ENCODE measurements around the gene SIRPA. TPM values are rescaled to one million over a fixed set of nuclear protein-coding genes. Genes with fewer than 3 reads are reported as not detected.

SIRPA gene
- total RNA-seq, 1 experiment from 2014 or later: 0.30 TPM

- no peaks in the 10 kb centered on the region for H3K9me2 ChIP-seq (replicated peaks; ENCODE audit: insufficient read depth, low read length)
- no peaks in the 10 kb centered on the region for H3K4me1 ChIP-seq (ENCODE audit: low read length)
- H3K79me2 ChIP-seq (ENCODE audit: low read length): no peaks in the 10 kb centered on the region
- H3K27ac ChIP-seq (ENCODE audit: low read length): no peak overlapping the region
- H3K27me3 ChIP-seq (ENCODE audit: low read length): no peaks in the 10 kb centered on the region
- H3K36me3 ChIP-seq (ENCODE audit: insufficient read depth, low read length): no peaks in the 10 kb centered on the region
- no peak overlapping the region for H2AFZ ChIP-seq (ENCODE audit: low read length)
- DNase-seq: no peak
- no peak overlapping the region for H3K9ac ChIP-seq (ENCODE audit: low read length)
- H3K4me2 ChIP-seq (ENCODE audit: low read depth, low read length, poor library complexity, severe bottlenecking): no peak overlapping the region
- 0 out of 2 replicates have a peak, but pooled peaks cover 5% of the 10 kb centered on the region for H4K20me1 ChIP-seq (ENCODE audit: insufficient read depth, low read depth, low read length)
- H3K9me3 ChIP-seq (ENCODE audit: low read length): no peaks in the 10 kb centered on the region
- no peak overlapping the region for H3K4me3 ChIP-seq (ENCODE audit: low read length)
Measured at GRCh38 chr20:1926237-1926636, 31.0 kb downstream of the SIRPA start.

DNA sequence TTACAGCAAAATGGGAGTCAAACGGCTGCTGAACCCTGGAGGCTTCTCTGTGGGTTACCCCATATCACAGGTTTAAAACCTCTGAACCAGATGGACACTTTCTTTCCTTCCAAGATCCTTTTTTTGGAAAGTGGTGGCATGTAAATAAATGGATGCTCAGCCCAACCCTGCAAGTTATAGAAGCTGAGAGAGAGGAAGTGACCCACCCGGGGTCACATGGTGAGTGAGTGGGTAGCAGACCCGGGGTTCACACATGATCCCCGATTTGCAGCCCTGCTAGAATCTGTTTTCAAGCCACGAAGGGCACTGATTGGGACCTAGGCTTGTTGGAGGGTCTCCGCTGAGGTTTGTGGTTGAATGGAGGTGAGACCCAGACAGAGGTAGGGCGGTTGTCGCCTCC lies 32.0 kb downstream of the SIRPA start:
- Histone ChIP-seq H4K20me1 (ENCODE audit: insufficient read depth, low read depth, low read length) (0 out of 2 replicates have a peak, but pooled peaks cover 5% of the 10 kb centered on the region), H3K27ac (ENCODE audit: low read length) (no peak overlapping the region), H3K79me2 (ENCODE audit: low read length) (no peaks in the 10 kb centered on the region), H3K4me2 (ENCODE audit: low read depth, low read length, poor library complexity, severe bottlenecking) (no peak overlapping the region), H3K9me3 (ENCODE audit: low read length) (no peaks in the 10 kb centered on the region), H3K36me3 (ENCODE audit: insufficient read depth, low read length) (no peaks in the 10 kb centered on the region), H3K9me2 (replicated peaks; ENCODE audit: insufficient read depth, low read length) (no peaks in the 10 kb centered on the region), H3K4me1 (ENCODE audit: low read length) (no peaks in the 10 kb centered on the region), H2AFZ (ENCODE audit: low read length) (no peak overlapping the region), H3K9ac (ENCODE audit: low read length) (no peak overlapping the region), H3K4me3 (ENCODE audit: low read length) (no peak overlapping the region), H3K27me3 (ENCODE audit: low read length) (no peaks in the 10 kb centered on the region)
- DNase-seq: no peak

DNA sequence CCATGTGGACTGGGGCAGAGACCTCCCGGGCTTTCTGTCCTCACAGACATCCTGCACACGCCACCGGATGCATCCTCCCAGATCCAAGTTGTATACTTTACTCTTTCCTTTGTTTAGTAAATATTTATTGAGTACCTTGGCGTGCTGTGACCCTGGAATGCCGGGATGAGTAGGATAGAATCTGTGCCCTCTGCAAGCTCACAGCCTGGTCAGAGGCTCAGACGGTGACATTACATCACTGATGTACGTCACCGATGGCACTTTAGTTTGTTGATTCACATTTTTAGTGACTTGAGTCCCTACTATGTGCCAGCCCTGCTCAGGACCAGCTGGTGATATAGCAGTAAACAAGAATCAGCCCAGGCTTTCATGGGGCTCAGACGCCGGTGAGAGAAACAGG lies 32.9 kb downstream of the SIRPA start:
- no peaks in the 10 kb centered on the region for H3K79me2 ChIP-seq (ENCODE audit: low read length)
- H3K4me1 ChIP-seq (ENCODE audit: low read length): no peaks in the 10 kb centered on the region
- no peaks in the 10 kb centered on the region for H3K36me3 ChIP-seq (ENCODE audit: insufficient read depth, low read length)
- H3K9me3 ChIP-seq (ENCODE audit: low read length): no peaks in the 10 kb centered on the region
- 0 out of 2 replicates have a peak, but pooled peaks cover 5% of the 10 kb centered on the region for H4K20me1 ChIP-seq (ENCODE audit: insufficient read depth, low read depth, low read length)
- no peak overlapping the region for H3K27ac ChIP-seq (ENCODE audit: low read length)
- H3K4me3 ChIP-seq (ENCODE audit: low read length): no peak overlapping the region
- DNase-seq: no peak
- H3K27me3 ChIP-seq (ENCODE audit: low read length): no peaks in the 10 kb centered on the region
- H3K9ac ChIP-seq (ENCODE audit: low read length): no peak overlapping the region
- no peaks in the 10 kb centered on the region for H3K9me2 ChIP-seq (replicated peaks; ENCODE audit: insufficient read depth, low read length)
- H3K4me2 ChIP-seq (ENCODE audit: low read depth, low read length, poor library complexity, severe bottlenecking): no peak overlapping the region
- no peak overlapping the region for H2AFZ ChIP-seq (ENCODE audit: low read length)

- H3K9ac ChIP-seq (ENCODE audit: low read length): no peak overlapping the region
- no peak overlapping the region for H3K27ac ChIP-seq (ENCODE audit: low read length)
- H3K27me3 ChIP-seq (ENCODE audit: low read length): no peaks in the 10 kb centered on the region
- no peaks in the 10 kb centered on the region for H3K9me3 ChIP-seq (ENCODE audit: low read length)
- H2AFZ ChIP-seq (ENCODE audit: low read length): no peak overlapping the region
- H4K20me1 ChIP-seq (ENCODE audit: insufficient read depth, low read depth, low read length): 0 out of 2 replicates have a peak, but pooled peaks cover 5% of the 10 kb centered on the region
- H3K36me3 ChIP-seq (ENCODE audit: insufficient read depth, low read length): no peaks in the 10 kb centered on the region
- H3K79me2 ChIP-seq (ENCODE audit: low read length): no peaks in the 10 kb centered on the region
- no peak for DNase-seq
- no peaks in the 10 kb centered on the region for H3K9me2 ChIP-seq (replicated peaks; ENCODE audit: insufficient read depth, low read length)
- no peaks in the 10 kb centered on the region for H3K4me1 ChIP-seq (ENCODE audit: low read length)
- no peak overlapping the region for H3K4me3 ChIP-seq (ENCODE audit: low read length)
- H3K4me2 ChIP-seq (ENCODE audit: low read depth, low read length, poor library complexity, severe bottlenecking): no peak overlapping the region
Measured at GRCh38 chr20:1928782-1929181, 33.6 kb downstream of the SIRPA start.

DNA sequence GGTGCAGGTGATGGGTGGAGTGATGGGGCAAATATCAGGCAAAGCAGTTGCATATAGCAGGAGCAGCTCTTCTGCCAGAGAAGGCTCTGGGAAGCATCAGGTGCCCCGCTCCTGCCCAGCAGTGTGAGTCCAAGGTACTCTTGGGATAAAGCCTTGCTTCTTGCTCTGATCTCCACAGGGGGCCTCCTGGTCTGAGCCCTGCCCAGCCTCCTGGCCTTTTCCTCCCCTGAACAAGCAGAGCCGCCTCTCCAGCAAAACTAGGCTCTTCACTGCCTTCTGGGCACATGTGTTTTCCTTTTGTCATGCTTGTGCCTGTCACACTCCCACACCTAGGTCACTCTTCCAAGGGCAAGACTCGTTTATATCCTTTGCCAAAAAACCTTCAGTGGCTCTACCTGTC lies 34.3 kb downstream of the SIRPA start:
- Histone ChIP-seq H3K9me3 (ENCODE audit: low read length) (no peaks in the 10 kb centered on the region), H3K4me2 (ENCODE audit: low read depth, low read length, poor library complexity, severe bottlenecking) (no peak overlapping the region), H2AFZ (ENCODE audit: low read length) (no peak overlapping the region), H3K36me3 (ENCODE audit: insufficient read depth, low read length) (no peaks in the 10 kb centered on the region), H3K79me2 (ENCODE audit: low read length) (no peaks in the 10 kb centered on the region), H4K20me1 (ENCODE audit: insufficient read depth, low read depth, low read length) (0 out of 2 replicates have a peak, but pooled peaks cover 5% of the 10 kb centered on the region), H3K4me1 (ENCODE audit: low read length) (no peaks in the 10 kb centered on the region), H3K9me2 (replicated peaks; ENCODE audit: insufficient read depth, low read length) (no peaks in the 10 kb centered on the region), H3K4me3 (ENCODE audit: low read length) (no peak overlapping the region), H3K27ac (ENCODE audit: low read length) (no peak overlapping the region), H3K9ac (ENCODE audit: low read length) (no peak overlapping the region), H3K27me3 (ENCODE audit: low read length) (no peaks in the 10 kb centered on the region)
- no peak for DNase-seq

GRCh38 chr20:1930165-1930564 lies 35.0 kb downstream of the SIRPA start:
- Histone ChIP-seq H3K4me3 (ENCODE audit: low read length) (no peak overlapping the region), H3K9me3 (ENCODE audit: low read length) (no peaks in the 10 kb centered on the region), H3K9ac (ENCODE audit: low read length) (no peak overlapping the region), H4K20me1 (ENCODE audit: insufficient read depth, low read depth, low read length) (0 out of 2 replicates have a peak, but pooled peaks cover 5% of the 10 kb centered on the region), H3K27me3 (ENCODE audit: low read length) (no peaks in the 10 kb centered on the region), H3K36me3 (ENCODE audit: insufficient read depth, low read length) (no peaks in the 10 kb centered on the region), H3K4me2 (ENCODE audit: low read depth, low read length, poor library complexity, severe bottlenecking) (no peak overlapping the region), H3K9me2 (replicated peaks; ENCODE audit: insufficient read depth, low read length) (no peaks in the 10 kb centered on the region), H3K79me2 (ENCODE audit: low read length) (no peaks in the 10 kb centered on the region), H2AFZ (ENCODE audit: low read length) (no peak overlapping the region), H3K27ac (ENCODE audit: low read length) (no peak overlapping the region), H3K4me1 (ENCODE audit: low read length) (no peaks in the 10 kb centered on the region)
- DNase-seq: no peak

- H3K79me2 ChIP-seq (ENCODE audit: low read length): no peaks in the 10 kb centered on the region
- H3K4me3 ChIP-seq (ENCODE audit: low read length): no peak overlapping the region
- no peaks in the 10 kb centered on the region for H3K9me2 ChIP-seq (replicated peaks; ENCODE audit: insufficient read depth, low read length)
- H3K27ac ChIP-seq (ENCODE audit: low read length): no peak overlapping the region
- H3K4me1 ChIP-seq (ENCODE audit: low read length): no peaks in the 10 kb centered on the region
- no peak overlapping the region for H3K4me2 ChIP-seq (ENCODE audit: low read depth, low read length, poor library complexity, severe bottlenecking)
- H3K9ac ChIP-seq (ENCODE audit: low read length): no peak overlapping the region
- no peaks in the 10 kb centered on the region for H3K36me3 ChIP-seq (ENCODE audit: insufficient read depth, low read length)
- H3K27me3 ChIP-seq (ENCODE audit: low read length): no peaks in the 10 kb centered on the region
- H3K9me3 ChIP-seq (ENCODE audit: low read length): no peaks in the 10 kb centered on the region
- H4K20me1 ChIP-seq (ENCODE audit: insufficient read depth, low read depth, low read length): 0 out of 2 replicates have a peak, but pooled peaks cover 5% of the 10 kb centered on the region
- DNase-seq: no peak
- H2AFZ ChIP-seq (ENCODE audit: low read length): no peak overlapping the region
Measured at GRCh38 chr20:1931830-1932229, 36.6 kb downstream of the SIRPA start.

- Histone ChIP-seq H3K4me2 (ENCODE audit: low read depth, low read length, poor library complexity, severe bottlenecking) (no peak overlapping the region), H3K36me3 (ENCODE audit: insufficient read depth, low read length) (no peaks in the 10 kb centered on the region), H3K9me2 (replicated peaks; ENCODE audit: insufficient read depth, low read length) (no peaks in the 10 kb centered on the region), H3K9ac (ENCODE audit: low read length) (no peak overlapping the region), H2AFZ (ENCODE audit: low read length) (no peak overlapping the region), H3K79me2 (ENCODE audit: low read length) (no peaks in the 10 kb centered on the region), H4K20me1 (ENCODE audit: insufficient read depth, low read depth, low read length) (no peaks in the 10 kb centered on the region), H3K4me3 (ENCODE audit: low read length) (no peak overlapping the region), H3K9me3 (ENCODE audit: low read length) (no peaks in the 10 kb centered on the region), H3K27me3 (ENCODE audit: low read length) (no peaks in the 10 kb centered on the region), H3K27ac (ENCODE audit: low read length) (no peak overlapping the region), H3K4me1 (ENCODE audit: low read length) (no peaks in the 10 kb centered on the region)
- no peak for DNase-seq
Measured at GRCh38 chr20:1932971-1933370, 37.8 kb downstream of the SIRPA start.

GRCh38 chr20:1933465-1933870 lies 38.3 kb downstream of the SIRPA start:
- Histone ChIP-seq H3K4me2 (ENCODE audit: low read depth, low read length, poor library complexity, severe bottlenecking) (no peak overlapping the region), H3K4me3 (ENCODE audit: low read length) (no peak overlapping the region), H3K36me3 (ENCODE audit: insufficient read depth, low read length) (no peaks in the 10 kb centered on the region), H3K27ac (ENCODE audit: low read length) (no peak overlapping the region), H2AFZ (ENCODE audit: low read length) (no peak overlapping the region), H3K9me3 (ENCODE audit: low read length) (no peaks in the 10 kb centered on the region), H3K9me2 (replicated peaks; ENCODE audit: insufficient read depth, low read length) (no peaks in the 10 kb centered on the region), H3K79me2 (ENCODE audit: low read length) (no peaks in the 10 kb centered on the region), H3K9ac (ENCODE audit: low read length) (no peak overlapping the region), H3K4me1 (ENCODE audit: low read length) (no peaks in the 10 kb centered on the region), H3K27me3 (ENCODE audit: low read length) (no peaks in the 10 kb centered on the region), H4K20me1 (ENCODE audit: insufficient read depth, low read depth, low read length) (no peaks in the 10 kb centered on the region)
- DNase-seq: no peak
